ENCODE measurements around the gene CNOT6L. TPM values are rescaled to one million over a fixed set of nuclear protein-coding genes. Genes with fewer than 3 reads are reported as not detected.

Gene CNOT6L
- total and polyA plus RNA-seq, 2 of the 4 experiments (the other 2 are of a cell fraction), result 3.5 to 21.1 TPM

GRCh38 chr4:77785669-77786068, 33.5 kb downstream of the CNOT6L start:
- H3K79me1 ChIP-seq (ENCODE audit: low read depth in 1 of 2, low read length in 2 of 2), result peaks cover 7 to 17% of the 10 kb centered on the region in 2 experiments; a peak in 3 of 4 replicates
- no peak overlapping the region for H3K14ac ChIP-seq (replicated peaks; ENCODE audit: low read depth, low read length)
- H2AK9ac ChIP-seq (replicated peaks; ENCODE audit: low read depth, low read length, poor library complexity), result no peak overlapping the region
- H2AK5ac ChIP-seq (ENCODE audit: low read depth, low read length), result no peak overlapping the region
- ATAC-seq (ENCODE audit: low read depth) (no peak), DNase-seq (no peak)
- no peaks in the 10 kb centered on the region for H3K9me1 ChIP-seq (ENCODE audit: insufficient read depth, low read length)
- H3K56ac ChIP-seq (ENCODE audit: extremely low read depth, insufficient read depth, low read length), result no peak overlapping the region
- no peak overlapping the region for H4K8ac ChIP-seq (ENCODE audit: low read depth in 2 of 2, low read length in 2 of 2)
- H4K20me1 ChIP-seq (ENCODE audit: insufficient read depth, low read length), result peaks cover 8% of the 10 kb centered on the region
- no peak overlapping the region for H4K91ac ChIP-seq (ENCODE audit: insufficient read depth, low read depth, low read length)
- H2BK20ac ChIP-seq (ENCODE audit: low read depth, low read length), result no peak overlapping the region
- no peaks in the 10 kb centered on the region for H3K36me3 ChIP-seq (ENCODE audit: control insufficient read depth, insufficient read depth, low read length)
- no peak overlapping the region for H3K18ac ChIP-seq (ENCODE audit: low read depth, low read length)
- H2BK120ac ChIP-seq (ENCODE audit: low read depth, low read length), result no peak overlapping the region
- no peak overlapping the region for H2BK15ac ChIP-seq (ENCODE audit: low read depth, low read length)
- no peak overlapping the region for H3K27ac ChIP-seq (ENCODE audit: insufficient read depth, low read length)
- no peaks in the 10 kb centered on the region for H3K9me3 ChIP-seq (ENCODE audit: control insufficient read depth, insufficient read depth, low read length)
- POLR2A ChIA-PET (ENCODE audit: unreplicated experiment), result no interaction called here
- in situ Hi-C loops (cut with MboI; ENCODE audit: low sequenced_read_pairs) (no loop called here), dilution Hi-C loops (cut with HindIII; ENCODE audit: low sequenced_read_pairs, unreplicated experiment) (no loop called here), intact Hi-C loops (cut with micrococcal nuclease) (no loop called here)
- H3K27me3 ChIP-seq (ENCODE audit: control insufficient read depth, insufficient read depth, low read length), result no peaks in the 10 kb centered on the region
- H3K4me2 ChIP-seq (ENCODE audit: low read depth, low read length), result no peak overlapping the region
- no peak overlapping the region for H3K9ac ChIP-seq (ENCODE audit: low read depth, low read length)
- H3K4me3 ChIP-seq (ENCODE audit: insufficient read depth, low read depth, low read length), result no peak overlapping the region
- H3K4me1 ChIP-seq (ENCODE audit: control insufficient read depth, insufficient read depth, low read length), result 0 out of 2 replicates have a peak, but pooled peaks cover 1% of the 10 kb centered on the region
- no peak overlapping the region for H3K4ac ChIP-seq (ENCODE audit: low read depth, low read length)
- no peak overlapping the region for H4K5ac ChIP-seq (ENCODE audit: low read depth, low read length)
- H2BK5ac ChIP-seq (ENCODE audit: low read depth, low read length, poor library complexity, severe bottlenecking), result no peak overlapping the region
- WGBS, 2 experiments (ENCODE audit: extremely low coverage in 2 of 2, insufficient read length in 1 of 2), result 86% methylated on average over 2 of the region's 6 CpGs; no CpG with 5 or more reads in 1 of the 2 experiments
- no TSS peak for BruUV-seq (replicated peaks)
- no peak overlapping the region for H3K23ac ChIP-seq (ENCODE audit: low read depth, low read length)
- CTCF ChIA-PET, result no interaction called here
- H2AFZ ChIP-seq (replicated peaks; ENCODE audit: low read length, poor library complexity), result no peak overlapping the region
- no peak for TF ChIP-seq FOS (IDR thresholded peaks at IDR 0.05; ENCODE audit: low read depth, low read length)
- no peak for TF ChIP-seq MAFK (IDR thresholded peaks at IDR 0.05; ENCODE audit: low read depth, low read length)
- no peak for TF ChIP-seq MAZ (IDR thresholded peaks at IDR 0.05; ENCODE audit: borderline replicate concordance, low read depth, low read length)
- TF ChIP-seq SMC3 (IDR thresholded peaks at IDR 0.05; ENCODE audit: low read depth, low read length), result no peak
- TF ChIP-seq MXI1 (IDR thresholded peaks at IDR 0.05; ENCODE audit: borderline replicate concordance, low read depth, low read length), result no peak
- TF ChIP-seq, protein P1, sequence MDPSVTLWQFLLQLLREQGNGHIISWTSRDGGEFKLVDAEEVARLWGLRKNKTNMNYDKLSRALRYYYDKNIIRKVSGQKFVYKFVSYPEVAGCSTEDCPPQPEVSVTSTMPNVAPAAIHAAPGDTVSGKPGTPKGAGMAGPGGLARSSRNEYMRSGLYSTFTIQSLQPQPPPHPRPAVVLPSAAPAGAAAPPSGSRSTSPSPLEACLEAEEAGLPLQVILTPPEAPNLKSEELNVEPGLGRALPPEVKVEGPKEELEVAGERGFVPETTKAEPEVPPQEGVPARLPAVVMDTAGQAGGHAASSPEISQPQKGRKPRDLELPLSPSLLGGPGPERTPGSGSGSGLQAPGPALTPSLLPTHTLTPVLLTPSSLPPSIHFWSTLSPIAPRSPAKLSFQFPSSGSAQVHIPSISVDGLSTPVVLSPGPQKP (IDR thresholded peaks at IDR 0.05; ENCODE audit: borderline replicate concordance, low read depth, low read length), result no peak
- TF ChIP-seq RFX5 (IDR thresholded peaks at IDR 0.05; ENCODE audit: low read depth, low read length), result no peak
- peak; percentile 49 for TF ChIP-seq CEBPB (IDR thresholded peaks at IDR 0.05; ENCODE audit: low read depth, low read length)
